Measurements from ENCODE around the gene HOXC4. TPM values are rescaled to one million over a fixed set of nuclear protein-coding genes. Genes with fewer than 3 reads are reported as not detected.

The HOXC4 gene
- total RNA-seq, 1 donor from 2014 or later = 0.47 TPM

DNA sequence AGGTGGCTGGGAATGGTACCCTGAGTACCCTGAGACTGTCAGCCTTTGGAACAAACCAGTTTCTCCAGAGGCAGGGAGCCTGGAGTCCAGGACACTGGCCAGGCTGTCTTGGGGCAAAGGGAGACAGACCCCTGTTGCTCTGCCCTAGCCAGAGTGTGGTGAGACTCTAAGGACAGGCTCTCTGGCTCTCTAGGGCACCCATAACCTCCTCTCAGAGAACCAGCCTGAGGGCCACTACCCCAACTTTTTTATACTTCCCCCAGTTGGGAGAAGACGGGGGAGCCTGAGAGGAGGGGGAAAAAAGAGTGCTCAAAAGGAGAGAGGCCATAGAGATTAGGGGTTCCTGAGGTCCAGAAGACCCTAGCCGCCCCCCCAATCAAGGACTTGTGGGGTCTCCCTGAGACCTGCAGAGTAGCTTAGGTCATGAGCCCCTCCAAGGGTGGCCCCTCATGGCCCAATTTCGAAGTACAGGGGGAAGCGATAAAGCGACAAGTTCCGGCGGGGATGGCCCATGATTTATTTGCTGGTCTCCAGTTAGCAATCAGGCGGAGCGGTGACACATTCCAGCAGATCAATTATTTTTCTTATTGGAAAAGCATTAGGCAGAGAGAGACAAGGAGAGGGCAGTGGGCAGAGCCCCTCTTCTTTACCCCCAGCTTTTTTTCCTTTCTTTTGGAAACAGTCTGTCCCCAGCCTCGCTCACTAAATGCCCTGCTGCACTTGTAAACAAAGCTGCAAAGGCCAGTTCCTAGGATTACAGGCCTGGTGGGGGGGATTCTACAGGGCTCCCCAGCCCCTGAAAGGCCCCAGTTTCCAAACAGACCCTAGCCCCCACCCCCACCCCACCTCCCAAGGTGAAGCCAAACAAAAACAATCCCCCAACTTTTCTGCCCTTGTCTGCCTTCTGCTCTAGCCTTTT lies 43.3 kb upstream of the HOXC4 start:
- Histone ChIP-seq H3K36me3 (no peaks in the 10 kb centered on the region), H3K4me1 (peaks cover 31% of the 10 kb centered on the region), H3K27me3 (ENCODE audit: low read depth) (peaks cover 94% of the 10 kb centered on the region), H3K9me3 (no peaks in the 10 kb centered on the region), H3K4me3 (no peak overlapping the region), H3K27ac (no peak overlapping the region)
- no peak for TF ChIP-seq CTCF (IDR thresholded peaks at IDR 0.05)
- ATAC-seq (no peak), DNase-seq (no peak)
- intact Hi-C loops (cut with DNase I) = no loop called here

DNA sequence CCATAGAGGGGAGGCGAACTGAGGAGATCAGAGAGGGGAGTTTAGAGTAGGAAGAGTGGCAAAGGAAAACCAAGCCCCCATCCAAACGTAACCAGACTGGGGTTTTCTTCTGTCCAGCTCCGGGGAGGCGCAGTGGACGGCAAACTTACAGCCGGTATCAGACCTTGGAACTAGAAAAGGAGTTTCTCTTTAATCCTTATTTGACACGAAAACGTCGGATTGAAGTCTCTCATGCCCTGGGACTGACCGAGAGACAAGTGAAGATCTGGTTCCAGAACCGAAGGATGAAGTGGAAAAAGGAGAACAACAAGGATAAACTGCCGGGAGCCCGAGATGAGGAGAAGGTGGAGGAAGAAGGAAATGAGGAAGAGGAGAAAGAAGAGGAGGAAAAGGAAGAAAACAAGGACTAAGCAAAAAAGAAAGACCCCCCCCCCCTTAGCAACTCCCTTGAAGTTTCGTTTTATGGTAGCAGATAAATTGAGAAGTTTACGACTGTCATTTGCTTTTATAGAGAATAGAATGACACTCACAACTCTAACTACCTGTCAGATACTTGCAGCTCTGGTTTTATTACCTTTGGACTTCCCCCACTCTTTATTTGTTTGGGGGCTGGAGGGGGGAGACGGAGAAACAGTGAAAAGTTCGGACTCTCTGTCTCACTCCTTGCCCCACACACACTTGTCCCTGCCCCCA lies 42.5 kb upstream of the HOXC4 start:
- TF ChIP-seq CTCF (IDR thresholded peaks at IDR 0.05) = no peak
- ATAC-seq (no peak), DNase-seq (no peak)
- intact Hi-C loops (cut with DNase I) = no loop called here
- Histone ChIP-seq H3K9me3 (no peaks in the 10 kb centered on the region), H3K27ac (no peak overlapping the region), H3K36me3 (no peaks in the 10 kb centered on the region), H3K4me1 (peaks cover 22% of the 10 kb centered on the region), H3K4me3 (no peak overlapping the region), H3K27me3 (ENCODE audit: low read depth) (peaks cover 94% of the 10 kb centered on the region)

DNA sequence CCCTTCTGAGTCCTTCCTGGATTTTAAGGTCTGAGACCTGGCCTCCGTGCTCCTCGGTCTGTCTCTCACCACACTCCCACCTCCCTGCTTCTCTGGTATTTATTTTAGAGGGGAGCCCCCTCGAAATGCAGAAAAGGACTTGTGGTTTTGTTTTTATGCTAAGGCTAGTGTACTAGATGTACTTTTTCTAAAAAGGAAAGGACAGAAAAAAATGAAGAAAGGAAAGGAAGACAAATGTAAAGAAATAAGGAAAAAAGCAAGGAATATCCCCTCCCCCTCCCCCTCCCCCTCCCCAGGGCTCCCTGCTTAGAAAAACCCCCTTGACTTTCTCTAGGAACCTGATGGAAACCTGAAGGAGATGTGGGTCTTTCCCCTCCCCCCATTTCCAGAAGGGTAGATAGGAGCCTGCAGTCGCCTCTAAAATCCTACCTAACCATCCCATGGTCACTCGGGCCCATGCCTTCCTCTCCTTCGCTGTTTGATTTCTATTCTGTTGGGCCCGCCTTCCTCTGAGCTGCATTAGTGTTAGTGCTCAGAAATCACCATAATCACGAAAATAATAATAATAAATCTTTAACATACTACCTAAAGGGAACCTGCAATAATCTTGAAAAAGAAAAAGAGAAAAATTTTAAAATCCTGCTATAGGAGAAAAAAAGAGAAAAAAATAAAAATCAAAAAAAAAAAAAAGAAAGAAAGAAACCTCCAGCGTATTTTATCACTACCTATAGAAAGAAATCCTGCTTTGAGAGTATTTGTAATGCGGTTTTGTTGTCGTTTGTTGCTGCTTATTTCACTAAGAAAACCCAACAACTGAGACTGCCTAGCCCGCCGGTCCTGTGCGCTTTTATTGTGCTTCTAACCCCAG lies 41.7 kb upstream of the HOXC4 start:
- intact Hi-C loops (cut with DNase I) = no loop called here
- Histone ChIP-seq H3K4me1 (peaks cover 17% of the 10 kb centered on the region), H3K4me3 (no peak overlapping the region), H3K27ac (no peak overlapping the region), H3K36me3 (no peaks in the 10 kb centered on the region), H3K27me3 (ENCODE audit: low read depth) (peaks cover 94% of the 10 kb centered on the region), H3K9me3 (no peaks in the 10 kb centered on the region)
- ATAC-seq (no peak), DNase-seq (no peak)
- no peak for TF ChIP-seq CTCF (IDR thresholded peaks at IDR 0.05)

DNA sequence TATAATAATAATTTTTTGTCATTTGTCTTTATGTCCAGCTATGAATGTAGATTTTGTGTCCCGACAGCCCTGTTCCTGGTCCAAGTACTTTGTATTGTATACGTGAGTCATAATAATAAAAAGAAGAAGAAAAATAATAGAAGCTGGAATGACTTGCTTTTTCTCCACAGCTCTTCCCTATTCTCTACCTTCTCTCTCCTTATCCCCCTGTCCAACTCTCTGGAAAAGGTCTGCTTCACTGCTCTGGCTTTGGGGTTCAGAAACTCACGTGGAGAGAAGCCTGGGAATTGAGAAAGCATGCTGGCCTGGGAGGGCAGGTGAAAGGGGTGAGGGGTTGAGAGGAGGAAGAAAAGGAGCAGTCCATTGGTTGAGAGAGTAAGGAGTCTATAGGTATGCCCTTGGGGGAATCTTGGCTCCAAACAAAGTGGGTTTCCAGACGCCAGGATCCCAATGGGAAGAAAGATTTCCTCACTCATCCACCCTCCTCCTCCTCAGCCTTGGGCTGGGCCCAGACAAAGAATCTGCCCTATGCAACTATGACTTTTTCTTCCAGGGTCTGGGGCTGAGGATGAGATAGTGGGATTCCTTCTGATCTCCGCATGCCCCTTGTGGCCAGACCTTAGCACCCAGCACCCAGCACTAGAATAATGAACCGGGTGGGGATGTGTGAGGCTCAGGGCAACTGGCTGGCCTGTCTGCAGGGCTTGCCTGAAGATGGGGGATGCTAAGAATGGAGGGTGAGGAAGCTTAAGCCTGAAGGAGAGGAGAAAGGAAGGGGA lies 40.8 kb upstream of the HOXC4 start:
- no peaks in the 10 kb centered on the region for H3K9me3 ChIP-seq
- no peak overlapping the region for H3K27ac ChIP-seq
- H3K27me3 ChIP-seq (ENCODE audit: low read depth) = peaks cover 94% of the 10 kb centered on the region
- ATAC-seq (no peak), DNase-seq (no peak)
- intact Hi-C loops (cut with DNase I) = no loop called here
- no peak for TF ChIP-seq CTCF (IDR thresholded peaks at IDR 0.05)
- no peak overlapping the region for H3K4me3 ChIP-seq
- H3K4me1 ChIP-seq = peaks cover 25% of the 10 kb centered on the region
- H3K36me3 ChIP-seq = no peaks in the 10 kb centered on the region
